Activated naive CD4-positive, alpha-beta T cell treated with anti-CD3 and anti-CD28 coated beads, Interleukin-2, amount 10 ng/mL, durations not matched to agents 7 days and 5 days (primary cell): ENCODE results near the gene NXPH2.

ENCODE experiments used
- CTCF ChIA-PET: fragments of 350-600 bp; sonication (Branson Sonifier 250); formaldehyde crosslinking; loops from one replicate; lab custom pipeline; 2021; ENCODE audit warnings: antibody characterized with exemption; lab: Charles Lee
- DNase-seq: peaks from one replicate; pipeline ENCODE4 v3.0.0-alpha.2; 2020
- H3K27ac Mint-ChIP-seq: one replicate; pipeline ENCODE4 v1.8.0; 2021; ENCODE audit warnings: mild to moderate bottlenecking, moderate library complexity, mixed read lengths
- H3K27me3 Mint-ChIP-seq: one replicate; pipeline ENCODE4 v1.8.0; 2021; ENCODE audit warnings: mild to moderate bottlenecking, mixed read lengths
- H3K36me3 Mint-ChIP-seq: one replicate; pipeline ENCODE4 v1.8.0; 2021; ENCODE audit warnings: mixed read lengths
- H3K4me1 Mint-ChIP-seq: one replicate; pipeline ENCODE4 v1.8.0; 2021; ENCODE audit warnings: mixed read lengths
- H3K4me3 Mint-ChIP-seq: one replicate; pipeline ENCODE4 v1.8.0; 2021; ENCODE audit warnings: mild to moderate bottlenecking, moderate library complexity, mixed read lengths
- H3K9me3 Mint-ChIP-seq: one replicate; pipeline ENCODE4 v1.8.0; 2021; ENCODE audit warnings: mixed read lengths

The NXPH2 gene

DNA sequence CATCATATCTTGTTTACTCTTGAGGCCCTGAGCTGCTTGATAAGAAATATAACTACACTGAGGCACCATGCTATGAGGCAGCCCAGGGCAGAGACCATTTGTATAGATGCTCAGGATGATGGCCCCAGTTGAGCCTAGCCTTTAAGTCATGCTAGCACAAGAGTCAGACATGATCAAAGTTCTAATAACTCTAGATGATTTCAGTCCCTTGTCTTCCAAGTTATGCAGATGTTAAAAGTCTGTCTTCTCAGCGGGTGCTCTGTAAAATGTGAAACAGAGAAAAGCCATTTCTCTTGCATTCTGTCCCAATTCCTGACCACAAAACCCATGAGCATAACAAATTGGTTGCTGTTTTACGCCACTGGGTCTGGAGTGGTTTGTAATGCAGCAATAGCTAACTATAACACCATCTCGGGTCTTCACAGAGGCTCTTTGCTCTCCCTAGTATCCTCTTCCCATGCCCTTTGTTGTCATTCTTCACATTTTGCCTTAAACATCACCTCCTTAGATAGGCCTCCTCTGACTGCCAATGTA, 49.6 kb downstream of the NXPH2 start:
- Mint-ChIP-seq H3K9me3 (peaks cover 3% of the 10 kb centered on the region), H3K27ac (no peak overlapping the region)

DNA sequence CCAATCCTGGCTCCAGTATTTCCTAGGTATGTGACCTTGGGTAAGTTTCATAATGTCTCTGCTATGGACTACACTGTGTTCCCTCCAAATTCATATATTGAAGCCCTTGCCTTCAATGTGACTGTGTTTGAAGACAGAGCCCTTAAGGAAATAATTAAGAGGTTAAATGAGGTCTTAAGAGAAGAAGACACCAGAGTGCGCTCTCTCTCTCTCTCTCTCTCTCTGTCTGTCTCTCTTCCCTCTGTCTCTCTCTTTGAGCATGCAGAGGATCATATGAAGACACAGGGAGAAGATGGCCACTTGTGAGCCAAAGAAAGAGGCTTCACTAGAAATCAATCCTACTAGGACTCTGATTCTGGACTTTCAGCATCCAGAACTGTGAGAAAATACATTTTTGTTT, 52.2 kb downstream of the NXPH2 start:
- no peaks in the 10 kb centered on the region for H3K27me3 Mint-ChIP-seq
- CTCF ChIA-PET: no interaction called here
- H3K9me3 Mint-ChIP-seq: no peaks in the 10 kb centered on the region
- no peaks in the 10 kb centered on the region for H3K36me3 Mint-ChIP-seq
- no peak for DNase-seq
- H3K4me1 Mint-ChIP-seq: no peaks in the 10 kb centered on the region
- H3K27ac Mint-ChIP-seq: no peak overlapping the region
- no peak overlapping the region for H3K4me3 Mint-ChIP-seq

More for the DNA sequence above, 49.6 kb downstream of the NXPH2 start:
- Mint-ChIP-seq H3K27me3 (no peaks in the 10 kb centered on the region), H3K4me1 (no peaks in the 10 kb centered on the region), H3K36me3 (no peaks in the 10 kb centered on the region), H3K4me3 (no peak overlapping the region)
- no peak for DNase-seq
- CTCF ChIA-PET: no interaction called here

GRCh38 chr2:138726681-138727080, 53.5 kb downstream of the NXPH2 start:
- no peaks in the 10 kb centered on the region for H3K9me3 Mint-ChIP-seq
- DNase-seq: no peak
- no peak overlapping the region for H3K27ac Mint-ChIP-seq
- CTCF ChIA-PET: no interaction called here
- H3K4me1 Mint-ChIP-seq: no peaks in the 10 kb centered on the region
- no peaks in the 10 kb centered on the region for H3K27me3 Mint-ChIP-seq
- H3K36me3 Mint-ChIP-seq: no peaks in the 10 kb centered on the region
- H3K4me3 Mint-ChIP-seq: no peak overlapping the region

- H3K36me3 Mint-ChIP-seq: no peaks in the 10 kb centered on the region
- CTCF ChIA-PET: no interaction called here
- no peak overlapping the region for H3K4me3 Mint-ChIP-seq
- no peaks in the 10 kb centered on the region for H3K27me3 Mint-ChIP-seq
- H3K4me1 Mint-ChIP-seq: no peaks in the 10 kb centered on the region
- DNase-seq: no peak
- no peaks in the 10 kb centered on the region for H3K9me3 Mint-ChIP-seq
- no peak overlapping the region for H3K27ac Mint-ChIP-seq
These were observed 55.3 kb downstream of the NXPH2 start for GRCh38 chr2:138724729-138725459.

GRCh38 chr2:138724327-138724726, 55.9 kb downstream of the NXPH2 start:
- no peaks in the 10 kb centered on the region for H3K36me3 Mint-ChIP-seq
- H3K4me1 Mint-ChIP-seq: no peaks in the 10 kb centered on the region
- no peaks in the 10 kb centered on the region for H3K9me3 Mint-ChIP-seq
- H3K4me3 Mint-ChIP-seq: no peak overlapping the region
- no peak overlapping the region for H3K27ac Mint-ChIP-seq
- CTCF ChIA-PET: no interaction called here
- no peak for DNase-seq
- H3K27me3 Mint-ChIP-seq: no peaks in the 10 kb centered on the region

DNA sequence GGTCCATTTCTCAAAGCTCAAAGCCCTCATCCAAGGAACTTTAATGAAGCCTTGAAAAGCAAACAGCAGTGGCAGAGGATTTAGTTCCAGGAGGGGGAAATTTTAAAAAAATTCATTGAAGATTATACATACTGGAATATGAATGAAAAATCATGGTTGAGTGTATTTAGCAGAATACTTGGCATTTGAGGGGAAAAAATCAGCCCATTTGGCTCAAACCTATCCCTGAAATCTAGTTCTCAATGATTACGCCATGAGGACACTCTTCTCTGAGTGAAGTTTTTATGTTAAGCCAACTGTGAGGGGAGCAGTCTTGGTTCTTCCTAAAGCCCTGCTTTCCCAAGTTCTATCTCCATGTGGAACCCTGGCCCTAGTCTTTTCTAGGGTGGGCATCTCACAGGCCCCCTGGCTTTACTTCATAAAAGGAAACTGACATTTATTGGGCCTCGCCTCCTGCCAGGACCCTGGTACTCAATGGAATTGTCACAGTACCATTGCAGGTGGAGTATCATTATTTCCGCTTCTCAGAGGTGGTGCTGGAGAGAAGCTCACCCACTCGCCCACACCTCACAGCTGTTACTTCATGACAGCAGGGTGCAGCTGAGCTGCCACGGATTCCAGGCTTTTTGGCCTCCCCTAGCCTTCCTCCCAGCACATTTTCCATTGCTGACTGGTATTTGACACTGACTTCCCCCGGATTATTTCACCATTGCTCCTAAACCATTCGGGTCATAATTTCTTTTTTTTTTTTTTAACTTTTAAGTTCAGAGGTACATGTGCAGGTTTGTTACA, 56.8 kb downstream of the NXPH2 start:
- no peak for DNase-seq
- CTCF ChIA-PET: no interaction called here
- Mint-ChIP-seq H3K9me3 (no peaks in the 10 kb centered on the region), H3K36me3 (no peaks in the 10 kb centered on the region), H3K4me1 (no peaks in the 10 kb centered on the region), H3K4me3 (no peak overlapping the region), H3K27me3 (no peaks in the 10 kb centered on the region), H3K27ac (no peak overlapping the region)

DNA sequence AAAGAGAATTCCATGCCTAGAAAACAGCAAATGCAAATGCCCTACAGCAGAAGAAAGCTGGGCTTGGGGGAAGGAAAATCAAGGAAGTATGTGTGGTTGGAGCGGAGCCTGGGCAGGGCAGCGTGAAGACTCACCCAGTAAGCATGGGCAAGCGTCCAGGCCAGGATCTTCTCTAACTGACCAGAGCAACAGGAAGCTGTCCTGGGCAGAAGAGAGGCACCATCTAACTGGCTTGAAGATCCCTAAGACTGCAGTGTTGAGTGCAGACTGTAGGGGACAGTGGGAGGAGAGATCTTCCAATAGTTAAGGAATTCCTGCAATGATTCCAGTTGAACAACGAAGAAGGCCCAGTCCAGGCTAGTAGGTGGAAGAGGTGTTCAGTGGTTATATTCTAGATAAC, 57.9 kb downstream of the NXPH2 start:
- Mint-ChIP-seq H3K27ac (no peak overlapping the region), H3K27me3 (no peaks in the 10 kb centered on the region), H3K4me3 (no peak overlapping the region), H3K9me3 (no peaks in the 10 kb centered on the region), H3K4me1 (no peaks in the 10 kb centered on the region), H3K36me3 (no peaks in the 10 kb centered on the region)
- DNase-seq: no peak
- CTCF ChIA-PET: no interaction called here

DNA sequence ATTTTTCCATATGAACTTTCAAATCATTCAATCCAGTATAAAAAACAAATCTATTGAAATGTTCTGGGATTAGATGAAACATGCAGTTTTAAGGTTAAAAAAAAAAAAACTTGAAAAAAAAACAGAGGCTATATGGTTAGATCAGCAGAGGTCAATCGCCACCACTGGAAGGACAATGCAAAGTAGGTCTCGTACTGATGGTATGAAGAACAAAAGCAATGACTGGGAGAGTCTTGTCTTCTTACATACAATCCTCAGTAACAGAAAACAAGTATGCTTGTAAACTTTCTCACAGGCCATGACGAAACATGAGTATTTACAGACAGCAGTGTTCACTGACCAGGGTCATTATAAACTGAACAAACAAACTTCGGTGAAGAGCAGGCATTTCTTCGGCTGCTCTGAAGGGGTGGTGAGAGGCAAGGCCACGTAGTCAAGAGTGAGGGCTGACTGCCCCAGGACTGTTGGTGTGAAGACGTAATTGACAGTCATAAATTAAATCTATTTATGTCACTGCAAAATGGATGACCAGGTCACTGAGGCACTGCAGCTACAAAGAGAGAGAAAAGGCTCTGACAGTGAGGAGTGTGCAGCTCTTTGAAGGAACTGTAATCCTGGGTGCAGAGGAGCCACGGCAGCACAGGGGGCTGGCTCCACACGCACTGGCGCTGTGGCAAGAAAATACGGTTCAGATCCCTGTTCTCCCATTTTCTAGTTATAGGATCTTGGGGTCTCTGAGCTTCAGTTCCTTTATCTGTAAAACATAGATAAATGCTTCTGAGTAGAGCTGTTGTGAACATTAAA, 60.0 kb downstream of the NXPH2 start:
- CTCF ChIA-PET: no interaction called here
- Mint-ChIP-seq H3K4me3 (no peak overlapping the region), H3K27ac (no peak overlapping the region), H3K9me3 (no peaks in the 10 kb centered on the region), H3K27me3 (no peaks in the 10 kb centered on the region), H3K36me3 (no peaks in the 10 kb centered on the region), H3K4me1 (no peaks in the 10 kb centered on the region)
- DNase-seq: no peak

DNA sequence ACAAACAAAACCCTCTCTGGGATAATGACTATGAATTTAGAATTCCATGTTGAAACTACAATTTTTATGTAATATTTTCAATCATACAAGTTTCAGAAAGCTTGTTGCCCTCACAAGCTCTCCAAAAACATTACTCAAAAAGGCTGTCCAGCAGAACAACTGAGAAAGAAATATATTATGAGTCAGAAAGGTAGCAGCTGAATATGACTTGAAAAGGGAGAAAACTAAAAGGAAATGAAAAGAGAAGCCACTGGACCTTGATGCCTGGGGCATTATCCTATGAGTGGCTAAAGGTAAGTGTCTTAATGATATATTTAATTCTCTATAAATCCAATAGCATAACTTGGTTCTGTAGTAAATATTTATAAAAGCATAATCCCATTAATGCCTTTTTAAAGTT, 61.8 kb downstream of the NXPH2 start:
- CTCF ChIA-PET: no interaction called here
- H3K27me3 Mint-ChIP-seq: no peaks in the 10 kb centered on the region
- no peaks in the 10 kb centered on the region for H3K4me1 Mint-ChIP-seq
- H3K4me3 Mint-ChIP-seq: no peak overlapping the region
- no peaks in the 10 kb centered on the region for H3K9me3 Mint-ChIP-seq
- no peak overlapping the region for H3K27ac Mint-ChIP-seq
- H3K36me3 Mint-ChIP-seq: no peaks in the 10 kb centered on the region
- DNase-seq: no peak

DNA sequence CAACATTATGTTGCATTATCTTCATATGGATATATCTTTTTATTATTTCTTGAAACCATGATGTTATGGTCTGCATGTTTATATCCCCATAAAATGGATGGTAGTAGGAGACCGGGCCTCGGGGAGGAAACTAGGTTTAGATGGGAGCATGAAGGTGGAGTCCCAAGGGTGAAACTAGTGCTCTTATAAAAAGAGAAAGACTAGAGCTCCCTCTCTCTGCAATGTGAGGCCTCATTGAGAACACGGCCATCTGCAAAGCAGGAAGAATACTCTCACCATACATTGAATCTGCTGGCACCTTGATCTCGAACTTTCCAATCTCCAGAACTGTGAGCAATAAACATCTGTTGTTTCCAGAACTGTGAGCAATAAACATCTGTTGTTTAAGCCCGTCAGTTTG, 64.0 kb downstream of the NXPH2 start:
- H3K27ac Mint-ChIP-seq: no peak overlapping the region
- no peak overlapping the region for H3K4me3 Mint-ChIP-seq
- no peaks in the 10 kb centered on the region for H3K27me3 Mint-ChIP-seq
- DNase-seq: no peak
- H3K36me3 Mint-ChIP-seq: no peaks in the 10 kb centered on the region
- H3K9me3 Mint-ChIP-seq: no peaks in the 10 kb centered on the region
- CTCF ChIA-PET: no interaction called here
- H3K4me1 Mint-ChIP-seq: no peaks in the 10 kb centered on the region

DNA sequence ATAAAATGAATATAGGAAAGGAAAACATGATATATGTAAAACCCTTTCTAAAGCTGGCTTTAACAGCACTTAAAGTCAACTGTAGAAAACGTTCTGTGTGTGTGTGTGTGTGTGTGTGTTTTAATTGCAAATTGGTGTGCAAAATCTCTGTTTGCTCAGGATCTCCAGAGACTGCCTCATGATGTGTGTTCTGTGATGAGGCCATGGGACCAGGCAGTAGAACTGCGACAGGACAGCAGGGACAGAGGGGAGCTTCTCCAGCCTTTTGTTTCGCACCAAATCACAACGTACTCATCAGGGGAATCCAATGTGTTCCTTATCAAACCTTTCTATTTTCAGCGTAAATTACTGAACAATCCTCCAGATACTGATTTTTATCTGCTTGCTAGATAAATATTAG, 66.7 kb downstream of the NXPH2 start:
- Mint-ChIP-seq H3K4me3 (no peak overlapping the region), H3K4me1 (no peaks in the 10 kb centered on the region), H3K27ac (no peak overlapping the region), H3K27me3 (no peaks in the 10 kb centered on the region), H3K9me3 (no peaks in the 10 kb centered on the region), H3K36me3 (no peaks in the 10 kb centered on the region)
- DNase-seq: no peak
- CTCF ChIA-PET: no interaction called here

GRCh38 chr2:138713069-138713496, 67.1 kb downstream of the NXPH2 start:
- no peak for DNase-seq
- Mint-ChIP-seq H3K27me3 (no peaks in the 10 kb centered on the region), H3K36me3 (no peaks in the 10 kb centered on the region), H3K4me1 (no peaks in the 10 kb centered on the region), H3K4me3 (no peak overlapping the region), H3K27ac (no peak overlapping the region), H3K9me3 (no peaks in the 10 kb centered on the region)
- CTCF ChIA-PET: no interaction called here

GRCh38 chr2:138712212-138712979, 67.8 kb downstream of the NXPH2 start:
- Mint-ChIP-seq H3K9me3 (no peaks in the 10 kb centered on the region), H3K27ac (no peak overlapping the region), H3K4me1 (no peaks in the 10 kb centered on the region), H3K36me3 (no peaks in the 10 kb centered on the region), H3K27me3 (no peaks in the 10 kb centered on the region), H3K4me3 (no peak overlapping the region)
- no peak for DNase-seq
- CTCF ChIA-PET: no interaction called here

GRCh38 chr2:138711812-138712211, 68.4 kb downstream of the NXPH2 start:
- H3K9me3 Mint-ChIP-seq: no peaks in the 10 kb centered on the region
- CTCF ChIA-PET: no interaction called here
- no peak overlapping the region for H3K4me3 Mint-ChIP-seq
- no peaks in the 10 kb centered on the region for H3K27me3 Mint-ChIP-seq
- no peaks in the 10 kb centered on the region for H3K36me3 Mint-ChIP-seq
- H3K4me1 Mint-ChIP-seq: no peaks in the 10 kb centered on the region
- no peak overlapping the region for H3K27ac Mint-ChIP-seq
- DNase-seq: no peak
